Activated T-helper 17 cell treated with anti-CD3 and anti-CD28 coated beads, Interleukin-2, amount 50 U/mL, for 72 hours (primary cell): ENCODE data around the gene NOL12. TPM values are rescaled to one million over a fixed set of nuclear protein-coding genes. Genes with fewer than 3 reads are reported as not detected.
"Not testable (repeated sequence)": the region's sequence is repeated elsewhere in the genome, so short reads cannot be mapped to it uniquely, and the experiment has no call there.

ENCODE experiments used
- ATAC-seq: fragments of 150-1000 bp; cut with Tn5 transposase; replicated peaks from 2 replicates; pipeline ENCODE4 v1.10.0; 2021; ENCODE audit warnings: mild to moderate bottlenecking, moderate library complexity
- H3K27ac Mint-ChIP-seq: one replicate; pipeline ENCODE4 v1.8.0; 2022; ENCODE audit warnings: mixed read lengths
- H3K27me3 Mint-ChIP-seq: one replicate; pipeline ENCODE4 v1.8.0; 2022; ENCODE audit warnings: mixed read lengths
- H3K36me3 Mint-ChIP-seq: one replicate; pipeline ENCODE4 v1.8.0; 2022; ENCODE audit warnings: low read depth, mild to moderate bottlenecking, mixed read lengths
- H3K4me1 Mint-ChIP-seq: one replicate; pipeline ENCODE4 v1.8.0; 2022; ENCODE audit warnings: mixed read lengths
- H3K4me3 Mint-ChIP-seq: one replicate; pipeline ENCODE4 v1.8.0; 2022; ENCODE audit warnings: mild to moderate bottlenecking, mixed read lengths
- H3K9me3 Mint-ChIP-seq: one replicate; pipeline ENCODE4 v1.8.0; 2022; ENCODE audit warnings: mixed read lengths
- total RNA-seq, 2 donors: library from RNA; stranded (reverse); gene quantifications; one replicate each; pipeline ENCODE4 v1.2.3, GENCODE V29; 2022

NOL12 gene
- total RNA-seq, 2 donors from 2014 or later = 22.1 to 46.1 TPM

GRCh38 chr22:37654563-37655251, 31.4 kb upstream of the NOL12 start:
- Mint-ChIP-seq H3K4me1 (peaks cover 15% of the 10 kb centered on the region), H3K27me3 (no peaks in the 10 kb centered on the region), H3K4me3 (no peak overlapping the region), H3K9me3 (no peaks in the 10 kb centered on the region), H3K36me3 (peaks cover 75% of the 10 kb centered on the region), H3K27ac (peak overlapping the region; percentile 67)
- ATAC-seq = no peak

DNA sequence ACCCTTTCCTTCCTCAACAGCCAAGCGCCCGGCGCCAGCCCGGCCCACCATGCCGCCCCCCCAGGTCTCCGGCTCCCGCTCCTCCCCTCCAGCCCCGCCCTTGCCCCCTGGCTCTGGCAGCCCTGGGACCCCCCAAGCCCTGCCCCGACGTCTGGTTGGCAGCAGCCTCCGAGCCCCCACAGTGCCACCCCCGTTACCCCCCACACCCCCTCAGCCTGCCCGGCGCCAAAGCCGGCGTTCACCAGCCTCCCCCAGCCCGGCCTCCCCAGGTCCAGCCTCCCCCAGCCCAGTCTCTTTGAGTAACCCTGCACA, 30.9 kb upstream of the NOL12 start:
- no peak overlapping the region for H3K27ac Mint-ChIP-seq
- no peak overlapping the region for H3K4me3 Mint-ChIP-seq
- peaks cover 75% of the 10 kb centered on the region for H3K36me3 Mint-ChIP-seq
- peaks cover 20% of the 10 kb centered on the region for H3K4me1 Mint-ChIP-seq
- ATAC-seq = no peak
- H3K27me3 Mint-ChIP-seq = no peaks in the 10 kb centered on the region
- no peaks in the 10 kb centered on the region for H3K9me3 Mint-ChIP-seq

GRCh38 chr22:37656583-37656982, 29.6 kb upstream of the NOL12 start:
- Mint-ChIP-seq H3K36me3 (peaks cover 66% of the 10 kb centered on the region), H3K27ac (peak overlapping the region; percentile 79), H3K4me1 (peaks cover 31% of the 10 kb centered on the region)
- ATAC-seq, H3K9me3 Mint-ChIP-seq, H3K27me3 Mint-ChIP-seq, H3K4me3 Mint-ChIP-seq: not testable (repeated sequence)

- peak overlapping the region; percentile 92 for H3K27ac Mint-ChIP-seq
- H3K36me3 Mint-ChIP-seq = peaks cover 62% of the 10 kb centered on the region
- H3K4me1 Mint-ChIP-seq = peaks cover 31% of the 10 kb centered on the region
- H3K4me3 Mint-ChIP-seq = peak overlapping the region; percentile 93
- no peaks in the 10 kb centered on the region for H3K9me3 Mint-ChIP-seq
- ATAC-seq = no peak
- H3K27me3 Mint-ChIP-seq = no peaks in the 10 kb centered on the region
These were observed 28.5 kb upstream of the NOL12 start for GRCh38 chr22:37657590-37658132.

GRCh38 chr22:37658133-37659065, 27.7 kb upstream of the NOL12 start, which contains the start of gene PDXP:
TSS of gene PDXP (plus strand) at chr22:37658723. CDS start at chr22:37658783, 60 bp downstream.
- peaks cover 55% of the 10 kb centered on the region for H3K36me3 Mint-ChIP-seq
- H3K4me3 Mint-ChIP-seq = peak within 1 kb of the TSS; percentile 93
- peak; percentile 97 for ATAC-seq
- peak within 1 kb of the TSS; percentile 92 for H3K27ac Mint-ChIP-seq
- H3K4me1 Mint-ChIP-seq = peaks cover 31% of the 10 kb centered on the region
- H3K27me3 Mint-ChIP-seq = no peaks in the 10 kb centered on the region
- no peaks in the 10 kb centered on the region for H3K9me3 Mint-ChIP-seq

GRCh38 chr22:37659066-37659896, 26.9 kb upstream of the NOL12 start:
- Mint-ChIP-seq H3K4me1 (peaks cover 31% of the 10 kb centered on the region), H3K27me3 (no peaks in the 10 kb centered on the region), H3K27ac (peak overlapping the region; percentile 82), H3K9me3 (no peaks in the 10 kb centered on the region), H3K4me3 (peak overlapping the region; percentile 93), H3K36me3 (peaks cover 46% of the 10 kb centered on the region)
- ATAC-seq = peak; percentile 1

DNA sequence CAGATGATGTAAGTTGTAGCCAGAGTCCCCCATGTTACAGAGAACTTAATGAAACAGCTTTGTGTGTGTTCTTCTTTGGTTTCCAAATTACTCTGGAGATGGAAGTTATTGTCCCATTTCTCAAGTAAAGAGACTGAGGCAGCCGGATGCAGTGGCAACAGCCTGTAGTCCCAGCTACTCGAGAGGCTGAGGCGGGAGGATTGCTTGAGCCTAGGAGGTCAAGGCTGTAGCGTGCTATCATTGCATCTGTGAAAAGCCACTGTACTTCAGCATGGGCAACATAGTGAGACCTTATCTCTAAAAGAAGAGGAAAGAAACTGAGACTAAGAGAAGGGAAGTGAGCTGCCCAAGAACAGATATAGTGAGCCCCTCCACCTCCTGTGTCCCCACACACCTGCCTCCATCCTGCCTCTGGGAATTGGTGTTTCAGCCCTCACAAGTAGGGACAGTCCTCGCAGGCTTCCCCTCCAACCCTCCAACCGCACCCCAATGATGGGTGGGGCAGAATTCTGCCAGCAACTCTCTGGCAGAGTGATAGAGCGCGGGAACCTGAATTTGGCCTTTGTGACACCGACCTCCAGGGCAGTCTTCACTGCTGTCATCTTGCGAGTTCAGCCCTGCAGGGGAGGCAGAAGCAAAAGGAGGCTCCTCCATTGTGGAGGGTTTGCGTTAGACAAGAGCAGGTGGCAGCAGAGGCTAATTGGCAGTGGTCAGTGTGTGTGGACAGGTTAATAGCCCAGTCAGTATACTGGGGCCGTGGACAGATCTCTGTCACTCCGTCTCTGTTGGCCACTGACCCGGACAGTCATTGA, 26.0 kb upstream of the NOL12 start:
- Mint-ChIP-seq H3K4me1 (peaks cover 31% of the 10 kb centered on the region), H3K27ac (peak overlapping the region; percentile 82), H3K27me3 (no peaks in the 10 kb centered on the region), H3K4me3 (peak overlapping the region; percentile 93), H3K9me3 (no peaks in the 10 kb centered on the region), H3K36me3 (peaks cover 42% of the 10 kb centered on the region)
- ATAC-seq = no peak

DNA sequence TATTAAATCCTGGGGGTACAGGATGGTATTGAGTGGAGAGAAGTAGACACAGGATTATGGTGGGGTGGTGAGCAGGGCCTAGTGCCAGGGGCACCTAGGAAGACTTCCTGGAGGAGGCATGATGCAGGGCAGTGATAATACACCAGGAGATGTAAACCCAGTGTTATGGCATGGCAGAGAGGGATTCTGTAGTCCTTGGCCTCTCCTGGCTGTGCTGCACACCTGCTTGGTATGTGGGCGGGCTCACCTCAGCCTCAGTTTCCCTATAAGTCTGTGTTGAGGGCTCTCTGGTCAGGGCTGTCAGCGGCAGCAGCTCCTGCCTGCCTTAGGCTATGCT, 25.5 kb upstream of the NOL12 start:
- Mint-ChIP-seq H3K4me1 (peaks cover 31% of the 10 kb centered on the region), H3K9me3 (no peaks in the 10 kb centered on the region), H3K4me3 (peak overlapping the region; percentile 93), H3K36me3 (peaks cover 47% of the 10 kb centered on the region), H3K27me3 (no peaks in the 10 kb centered on the region), H3K27ac (peak overlapping the region; percentile 82)
- ATAC-seq = no peak

- H3K4me3 Mint-ChIP-seq = peak overlapping the region; percentile 93
- H3K4me1 Mint-ChIP-seq = peaks cover 28% of the 10 kb centered on the region
- no peaks in the 10 kb centered on the region for H3K9me3 Mint-ChIP-seq
- H3K27me3 Mint-ChIP-seq = no peaks in the 10 kb centered on the region
- H3K27ac Mint-ChIP-seq = peak overlapping the region; percentile 14
- no peak for ATAC-seq
- peaks cover 47% of the 10 kb centered on the region for H3K36me3 Mint-ChIP-seq
These were observed 24.8 kb upstream of the NOL12 start for GRCh38 chr22:37661160-37661924.

DNA sequence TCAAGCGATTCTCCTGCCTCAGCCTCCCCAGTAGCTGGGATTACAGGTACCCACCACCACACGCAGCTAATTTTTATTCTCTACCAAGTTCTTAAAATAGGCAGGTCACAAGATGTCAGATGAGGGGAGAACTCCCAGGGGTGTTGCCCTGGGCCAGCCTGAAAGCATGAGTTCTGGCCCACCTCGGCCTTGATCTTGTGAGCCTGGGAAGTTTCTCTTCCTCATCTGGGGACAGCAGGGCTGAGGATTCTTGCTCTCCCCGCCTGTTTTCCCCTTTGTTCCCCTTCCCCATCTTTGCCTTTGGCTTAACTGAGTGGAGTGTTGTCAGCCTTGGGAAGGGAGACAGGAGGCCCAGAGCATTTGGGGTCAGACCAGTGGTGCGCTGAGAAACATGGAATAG, 24.1 kb upstream of the NOL12 start:
- Mint-ChIP-seq H3K27me3 (no peaks in the 10 kb centered on the region), H3K9me3 (no peaks in the 10 kb centered on the region), H3K4me1 (peaks cover 26% of the 10 kb centered on the region), H3K36me3 (peaks cover 52% of the 10 kb centered on the region), H3K4me3 (no peak overlapping the region), H3K27ac (no peak overlapping the region)
- ATAC-seq = no peak

- no peak overlapping the region for H3K27ac Mint-ChIP-seq
- H3K27me3 Mint-ChIP-seq = no peaks in the 10 kb centered on the region
- ATAC-seq = no peak
- H3K36me3 Mint-ChIP-seq = peaks cover 46% of the 10 kb centered on the region
- H3K4me1 Mint-ChIP-seq = peaks cover 18% of the 10 kb centered on the region
- H3K4me3 Mint-ChIP-seq = no peak overlapping the region
- H3K9me3 Mint-ChIP-seq = no peaks in the 10 kb centered on the region
These were observed 22.5 kb upstream of the NOL12 start for GRCh38 chr22:37663521-37664140.

DNA sequence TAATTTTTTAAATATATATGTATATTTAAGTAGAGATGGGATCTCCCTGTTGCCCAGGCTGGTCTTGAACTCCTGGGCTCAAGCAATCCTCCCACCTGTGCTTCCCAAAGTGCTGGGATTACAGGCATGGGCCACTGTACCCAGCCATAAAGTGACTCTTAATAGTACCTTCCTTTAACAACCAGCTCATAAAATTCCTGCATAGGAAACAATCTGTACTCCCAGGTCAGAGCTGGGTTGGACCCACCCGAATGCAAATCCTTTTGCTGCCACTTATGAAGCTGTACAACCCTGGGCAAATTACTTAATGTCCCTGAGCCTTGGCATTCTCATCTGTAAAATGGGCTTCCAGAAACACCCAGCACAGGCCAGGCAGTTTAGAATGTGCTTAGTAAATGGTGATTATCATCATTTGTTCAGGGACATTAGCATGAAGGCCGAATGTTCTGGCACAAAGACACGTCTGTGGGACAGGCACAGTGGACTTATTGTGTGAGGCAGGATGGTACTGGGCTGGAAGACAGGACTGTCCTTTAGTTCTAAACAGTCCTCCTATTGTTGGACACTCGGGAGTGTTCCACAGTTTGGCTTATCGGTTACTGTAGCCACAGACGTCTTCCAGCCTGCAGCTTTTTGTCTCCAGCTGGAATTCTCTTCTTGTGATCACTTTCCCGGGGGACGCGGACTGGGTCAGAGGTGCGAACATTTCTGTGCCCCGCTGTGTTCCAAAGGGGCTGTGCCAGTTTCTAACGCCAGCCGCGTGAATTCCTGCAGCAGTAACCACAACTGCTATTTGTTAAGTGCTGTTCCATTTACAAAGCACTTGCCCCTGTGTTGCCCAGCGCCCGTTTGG, 21.7 kb upstream of the NOL12 start:
- H3K36me3 Mint-ChIP-seq = peaks cover 42% of the 10 kb centered on the region
- no peak overlapping the region for H3K4me3 Mint-ChIP-seq
- no peaks in the 10 kb centered on the region for H3K27me3 Mint-ChIP-seq
- H3K27ac Mint-ChIP-seq = no peak overlapping the region
- H3K4me1 Mint-ChIP-seq = peaks cover 18% of the 10 kb centered on the region
- H3K9me3 Mint-ChIP-seq = no peaks in the 10 kb centered on the region
- no peak for ATAC-seq
